GM23338 (cell line): Measurements from ENCODE around the gene GBE1. TPM values are rescaled to one million over a fixed set of nuclear protein-coding genes. Genes with fewer than 3 reads are reported as not detected.

Experiments used
- ATAC-seq: fragments of 200-7000 bp; cut with Tn5 transposase; 3 replicates; pipeline ENCODE4 v1.9.1; 2020
- DNase-seq: peaks from one replicate; pipeline ENCODE4 v3.0.0-alpha.2; 2015; ENCODE audit warnings: low spot score
- H2AFZ ChIP-seq: fragments of 200-600 bp; sonication (generic); 2 replicates; pipeline ENCODE4 v1.8.0; 2016; ENCODE audit warnings: antibody characterized with exemption, mild to moderate bottlenecking, moderate library complexity
- H3F3A ChIP-seq: fragments of 200-600 bp; sonication (generic); replicated peaks from 2 replicates; pipeline ENCODE4 v1.8.0; 2017; ENCODE audit warnings: antibody characterized with exemption, mixed run types, low read depth
- H3K27ac ChIP-seq: fragments of 200-600 bp; sonication (generic); 2 replicates; pipeline ENCODE4 v1.6.1; 2016; ENCODE audit warnings: low read depth
- H3K27me3 ChIP-seq: fragments of 200-600 bp; sonication (generic); 2 replicates; pipeline ENCODE4 v1.8.0; 2016; ENCODE audit warnings: mild to moderate bottlenecking, mixed run types, moderate library complexity; ENCODE audit not compliant: insufficient read depth
- H3K36me3 ChIP-seq: fragments of 200-600 bp; sonication (generic); 2 replicates; pipeline ENCODE4 v1.8.0; 2016; ENCODE audit warnings: mild to moderate bottlenecking; ENCODE audit not compliant: insufficient read depth
- H3K4me1 ChIP-seq: fragments of 200-600 bp; sonication (generic); 2 replicates; pipeline ENCODE4 v1.8.0; 2016; ENCODE audit warnings: mild to moderate bottlenecking, moderate library complexity; ENCODE audit not compliant: insufficient read depth
- H3K4me2 ChIP-seq: fragments of 200-600 bp; sonication (generic); 2 replicates; pipeline ENCODE4 v1.7.1; 2017; ENCODE audit warnings: mixed run types
- H3K4me3 ChIP-seq: fragments of 200-600 bp; sonication (generic); 2 replicates; pipeline ENCODE4 v1.6.1; 2016; ENCODE audit warnings: mixed run types
- H3K79me2 ChIP-seq: fragments of 200-600 bp; sonication (generic); replicated peaks from 2 replicates; pipeline ENCODE4 v1.8.0; 2017; ENCODE audit warnings: mild to moderate bottlenecking; ENCODE audit not compliant: insufficient read depth
- H3K9me2 ChIP-seq: fragments of 200-600 bp; sonication (generic); 2 replicates; pipeline ENCODE4 v1.8.0; 2017; ENCODE audit not compliant: insufficient read depth
- H4K20me1 ChIP-seq: fragments of 200-600 bp; sonication (generic); replicated peaks from 2 replicates; pipeline ENCODE4 v1.8.0; 2017; ENCODE audit warnings: mild to moderate bottlenecking; ENCODE audit not compliant: insufficient read depth
- H3K27ac Mint-ChIP-seq: 2 replicates; pipeline ENCODE4 v1.8.0; 2020; ENCODE audit warnings: inconsistent platforms, mild to moderate bottlenecking, moderate library complexity, mixed read lengths
- H3K27me3 Mint-ChIP-seq: 3 replicates; pipeline ENCODE4 v1.8.0; 2022; ENCODE audit warnings: low read depth, mild to moderate bottlenecking, moderate library complexity, mixed read lengths, inconsistent platforms; ENCODE audit not compliant: insufficient read depth, poor library complexity
- H3K36me3 Mint-ChIP-seq: 3 replicates; pipeline ENCODE4 v1.8.0; 2021; ENCODE audit warnings: low read depth, mild to moderate bottlenecking, inconsistent platforms, moderate library complexity, mixed read lengths
- H3K4me1 Mint-ChIP-seq: 3 replicates; pipeline ENCODE4 v1.8.0; 2020; ENCODE audit warnings: mild to moderate bottlenecking, inconsistent platforms, mixed read lengths
- H3K4me3 Mint-ChIP-seq: 3 replicates; pipeline ENCODE4 v1.8.0; 2021; ENCODE audit warnings: moderate library complexity, mild to moderate bottlenecking, inconsistent platforms, mixed read lengths
- H3K9me3 Mint-ChIP-seq: 3 replicates; pipeline ENCODE4 v1.8.0; 2020; ENCODE audit warnings: moderate library complexity, mild to moderate bottlenecking, inconsistent platforms, mixed read lengths
- CREB1 ChIP-seq: fragments of 250-450 bp; sonication (Bioruptor Pico); IDR thresholded peaks from 2 replicates; pipeline ENCODE4 v1.5.0; 2020; ENCODE audit warnings: low read depth, mild to moderate bottlenecking, moderate library complexity
- EZH2 ChIP-seq: fragments of 200-600 bp; sonication (generic); IDR thresholded peaks from one replicate; pipeline ENCODE4 v1.8.0; 2017; ENCODE audit warnings: antibody characterized with exemption, mild to moderate bottlenecking, low read depth; ENCODE audit not compliant: unreplicated experiment
- EZH2phosphoT487 ChIP-seq: fragments of 200-600 bp; sonication (generic); IDR thresholded peaks from one replicate; pipeline ENCODE4 v1.8.1; 2018; ENCODE audit warnings: antibody characterized with exemption; ENCODE audit not compliant: unreplicated experiment
- JUNB ChIP-seq: IDR thresholded peaks from one replicate; pipeline ENCODE4 v1.6.1; 2016; ENCODE audit warnings: antibody characterized with exemption; ENCODE audit not compliant: unreplicated experiment
- NANOG ChIP-seq: IDR thresholded peaks from 2 replicates; pipeline ENCODE4 v1.6.1; 2016; ENCODE audit warnings: antibody characterized with exemption, borderline replicate concordance
- POLR2AphosphoS5 ChIP-seq: IDR thresholded peaks from 2 replicates; pipeline ENCODE4 v1.6.1; 2016; ENCODE audit warnings: antibody characterized with exemption, low read depth
- STAT1 ChIP-seq: IDR thresholded peaks from one replicate; pipeline ENCODE4 v1.6.1; 2016; ENCODE audit warnings: antibody characterized with exemption; ENCODE audit not compliant: unreplicated experiment
- ZNF114 ChIP-seq: fragments of 250-450 bp; sonication (Bioruptor Pico); IDR thresholded peaks from 2 replicates; pipeline ENCODE4 v1.5.0; 2020; ENCODE audit warnings: mild to moderate bottlenecking, moderate library complexity
- ZNF331 ChIP-seq: fragments of 250-450 bp; sonication (Bioruptor Pico); IDR thresholded peaks from 2 replicates; pipeline ENCODE4 v1.5.0; 2020; ENCODE audit warnings: low read depth, mild to moderate bottlenecking, moderate library complexity
- polyA plus RNA-seq: library from polyadenylated mRNA; unstranded; fragments of >200 nt; fragmentation: Nextera tagmentation; extraction: Ambion mirVana; gene quantifications from 2 replicates; pipeline ENCODE4 v1.2.1, GENCODE V29; 2016
- total RNA-seq: library from RNA; depleted of rRNA; stranded (reverse); fragments of >200 nt; shearing (Covaris generic); gene quantifications from 2 replicates; pipeline ENCODE4 v1.2.3, GENCODE V29; 2014
- TF ChIP-seq, protein P1 (sequence below): IDR thresholded peaks from 2 replicates; pipeline ENCODE4 v1.6.1; 2016; ENCODE audit warnings: antibody characterized with exemption
- TF ChIP-seq, protein P2 (sequence below): IDR thresholded peaks from one replicate; pipeline ENCODE4 v1.6.1; 2018; ENCODE audit warnings: antibody characterized with exemption; ENCODE audit not compliant: unreplicated experiment
- TF ChIP-seq, protein P3 (sequence below), 2 experiments: fragments of 200-600 bp in 1 of 2; sonication (generic) in 1 of 2; conservative IDR thresholded peaks; 2 replicates each; pipeline versions ENCODE4 v1.5.1 to v1.6.1; 2016 to 2017; ENCODE audit warnings: antibody characterized with exemption in 2 of 2, low read depth in 2 of 2, mild to moderate bottlenecking in 2 of 2, moderate library complexity in 1 of 2
- TF ChIP-seq, protein P4 (sequence below): fragments of 250-450 bp; sonication (Bioruptor Pico); IDR thresholded peaks from 2 replicates; pipeline ENCODE4 v1.5.0; 2020; ENCODE audit warnings: mild to moderate bottlenecking, moderate library complexity

The GBE1 gene
- total and polyA plus RNA-seq, 2 experiments from 2014 or later, result 6.4 to 12.2 TPM

DNA sequence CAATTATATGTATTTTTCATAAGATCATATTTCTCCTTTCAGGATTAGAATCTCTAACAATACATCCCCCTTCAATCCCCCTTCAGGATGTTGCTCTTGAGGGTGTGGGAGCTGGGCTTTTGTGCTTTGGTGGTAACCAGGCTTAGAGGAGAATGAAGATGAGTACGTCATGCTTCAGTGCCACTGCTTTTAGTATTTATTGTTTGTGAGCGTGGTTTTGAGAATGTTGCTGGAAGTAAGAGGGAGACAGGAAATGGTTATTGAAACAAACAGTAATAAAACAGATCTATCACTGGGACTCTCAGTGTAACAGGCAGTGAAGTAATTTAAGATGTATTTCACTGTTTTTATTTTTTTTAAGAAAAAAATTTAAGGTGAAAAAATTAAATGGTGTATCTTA is 35.3 kb downstream of the GBE1 start:
- DNase-seq (no peak), ATAC-seq (no peak)
- H4K20me1 ChIP-seq, result no peaks in the 10 kb centered on the region
- no peak overlapping the region for H3K27ac ChIP-seq
- Mint-ChIP-seq H3K4me3 (no peak overlapping the region), H3K9me3 (no peaks in the 10 kb centered on the region), H3K4me1 (peaks cover 6% of the 10 kb centered on the region; the same call in 2 of the 3 replicates), H3K27me3 (no peaks in the 10 kb centered on the region), H3K36me3 (no peaks in the 10 kb centered on the region), H3K27ac (no peak overlapping the region)
- no peaks in the 10 kb centered on the region for H3K9me2 ChIP-seq
- no peak overlapping the region for H2AFZ ChIP-seq
- no peaks in the 10 kb centered on the region for H3F3A ChIP-seq
- H3K4me2 ChIP-seq, result no peak overlapping the region
- H3K4me3 ChIP-seq, result no peak overlapping the region
- H3K4me1 ChIP-seq, result no peaks in the 10 kb centered on the region
- no peaks in the 10 kb centered on the region for H3K79me2 ChIP-seq
- no peaks in the 10 kb centered on the region for H3K36me3 ChIP-seq
- H3K27me3 ChIP-seq, result no peaks in the 10 kb centered on the region
- TF ChIP-seq EZH2 (no peak), NANOG (no peak), EZH2phosphoT487 (no peak), ZNF114 (CRISPR knock-in tag) (no peak), JUNB (no peak), CREB1 (CRISPR knock-in tag) (no peak), STAT1 (no peak), POLR2AphosphoS5 (no peak), ZNF331 (CRISPR knock-in tag) (no peak)
- TF ChIP-seq, protein P1, sequence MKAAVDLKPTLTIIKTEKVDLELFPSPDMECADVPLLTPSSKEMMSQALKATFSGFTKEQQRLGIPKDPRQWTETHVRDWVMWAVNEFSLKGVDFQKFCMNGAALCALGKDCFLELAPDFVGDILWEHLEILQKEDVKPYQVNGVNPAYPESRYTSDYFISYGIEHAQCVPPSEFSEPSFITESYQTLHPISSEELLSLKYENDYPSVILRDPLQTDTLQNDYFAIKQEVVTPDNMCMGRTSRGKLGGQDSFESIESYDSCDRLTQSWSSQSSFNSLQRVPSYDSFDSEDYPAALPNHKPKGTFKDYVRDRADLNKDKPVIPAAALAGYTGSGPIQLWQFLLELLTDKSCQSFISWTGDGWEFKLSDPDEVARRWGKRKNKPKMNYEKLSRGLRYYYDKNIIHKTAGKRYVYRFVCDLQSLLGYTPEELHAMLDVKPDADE, result no peak
- TF ChIP-seq, protein P2, sequence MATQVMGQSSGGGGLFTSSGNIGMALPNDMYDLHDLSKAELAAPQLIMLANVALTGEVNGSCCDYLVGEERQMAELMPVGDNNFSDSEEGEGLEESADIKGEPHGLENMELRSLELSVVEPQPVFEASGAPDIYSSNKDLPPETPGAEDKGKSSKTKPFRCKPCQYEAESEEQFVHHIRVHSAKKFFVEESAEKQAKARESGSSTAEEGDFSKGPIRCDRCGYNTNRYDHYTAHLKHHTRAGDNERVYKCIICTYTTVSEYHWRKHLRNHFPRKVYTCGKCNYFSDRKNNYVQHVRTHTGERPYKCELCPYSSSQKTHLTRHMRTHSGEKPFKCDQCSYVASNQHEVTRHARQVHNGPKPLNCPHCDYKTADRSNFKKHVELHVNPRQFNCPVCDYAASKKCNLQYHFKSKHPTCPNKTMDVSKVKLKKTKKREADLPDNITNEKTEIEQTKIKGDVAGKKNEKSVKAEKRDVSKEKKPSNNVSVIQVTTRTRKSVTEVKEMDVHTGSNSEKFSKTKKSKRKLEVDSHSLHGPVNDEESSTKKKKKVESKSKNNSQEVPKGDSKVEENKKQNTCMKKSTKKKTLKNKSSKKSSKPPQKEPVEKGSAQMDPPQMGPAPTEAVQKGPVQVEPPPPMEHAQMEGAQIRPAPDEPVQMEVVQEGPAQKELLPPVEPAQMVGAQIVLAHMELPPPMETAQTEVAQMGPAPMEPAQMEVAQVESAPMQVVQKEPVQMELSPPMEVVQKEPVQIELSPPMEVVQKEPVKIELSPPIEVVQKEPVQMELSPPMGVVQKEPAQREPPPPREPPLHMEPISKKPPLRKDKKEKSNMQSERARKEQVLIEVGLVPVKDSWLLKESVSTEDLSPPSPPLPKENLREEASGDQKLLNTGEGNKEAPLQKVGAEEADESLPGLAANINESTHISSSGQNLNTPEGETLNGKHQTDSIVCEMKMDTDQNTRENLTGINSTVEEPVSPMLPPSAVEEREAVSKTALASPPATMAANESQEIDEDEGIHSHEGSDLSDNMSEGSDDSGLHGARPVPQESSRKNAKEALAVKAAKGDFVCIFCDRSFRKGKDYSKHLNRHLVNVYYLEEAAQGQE, result no peak
- TF ChIP-seq, protein P3, sequence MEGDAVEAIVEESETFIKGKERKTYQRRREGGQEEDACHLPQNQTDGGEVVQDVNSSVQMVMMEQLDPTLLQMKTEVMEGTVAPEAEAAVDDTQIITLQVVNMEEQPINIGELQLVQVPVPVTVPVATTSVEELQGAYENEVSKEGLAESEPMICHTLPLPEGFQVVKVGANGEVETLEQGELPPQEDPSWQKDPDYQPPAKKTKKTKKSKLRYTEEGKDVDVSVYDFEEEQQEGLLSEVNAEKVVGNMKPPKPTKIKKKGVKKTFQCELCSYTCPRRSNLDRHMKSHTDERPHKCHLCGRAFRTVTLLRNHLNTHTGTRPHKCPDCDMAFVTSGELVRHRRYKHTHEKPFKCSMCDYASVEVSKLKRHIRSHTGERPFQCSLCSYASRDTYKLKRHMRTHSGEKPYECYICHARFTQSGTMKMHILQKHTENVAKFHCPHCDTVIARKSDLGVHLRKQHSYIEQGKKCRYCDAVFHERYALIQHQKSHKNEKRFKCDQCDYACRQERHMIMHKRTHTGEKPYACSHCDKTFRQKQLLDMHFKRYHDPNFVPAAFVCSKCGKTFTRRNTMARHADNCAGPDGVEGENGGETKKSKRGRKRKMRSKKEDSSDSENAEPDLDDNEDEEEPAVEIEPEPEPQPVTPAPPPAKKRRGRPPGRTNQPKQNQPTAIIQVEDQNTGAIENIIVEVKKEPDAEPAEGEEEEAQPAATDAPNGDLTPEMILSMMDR (conservative IDR thresholded peaks at IDR 0.05; ENCODE audit: low read depth in 2 of 2), result no peak
- TF ChIP-seq, protein P4, sequence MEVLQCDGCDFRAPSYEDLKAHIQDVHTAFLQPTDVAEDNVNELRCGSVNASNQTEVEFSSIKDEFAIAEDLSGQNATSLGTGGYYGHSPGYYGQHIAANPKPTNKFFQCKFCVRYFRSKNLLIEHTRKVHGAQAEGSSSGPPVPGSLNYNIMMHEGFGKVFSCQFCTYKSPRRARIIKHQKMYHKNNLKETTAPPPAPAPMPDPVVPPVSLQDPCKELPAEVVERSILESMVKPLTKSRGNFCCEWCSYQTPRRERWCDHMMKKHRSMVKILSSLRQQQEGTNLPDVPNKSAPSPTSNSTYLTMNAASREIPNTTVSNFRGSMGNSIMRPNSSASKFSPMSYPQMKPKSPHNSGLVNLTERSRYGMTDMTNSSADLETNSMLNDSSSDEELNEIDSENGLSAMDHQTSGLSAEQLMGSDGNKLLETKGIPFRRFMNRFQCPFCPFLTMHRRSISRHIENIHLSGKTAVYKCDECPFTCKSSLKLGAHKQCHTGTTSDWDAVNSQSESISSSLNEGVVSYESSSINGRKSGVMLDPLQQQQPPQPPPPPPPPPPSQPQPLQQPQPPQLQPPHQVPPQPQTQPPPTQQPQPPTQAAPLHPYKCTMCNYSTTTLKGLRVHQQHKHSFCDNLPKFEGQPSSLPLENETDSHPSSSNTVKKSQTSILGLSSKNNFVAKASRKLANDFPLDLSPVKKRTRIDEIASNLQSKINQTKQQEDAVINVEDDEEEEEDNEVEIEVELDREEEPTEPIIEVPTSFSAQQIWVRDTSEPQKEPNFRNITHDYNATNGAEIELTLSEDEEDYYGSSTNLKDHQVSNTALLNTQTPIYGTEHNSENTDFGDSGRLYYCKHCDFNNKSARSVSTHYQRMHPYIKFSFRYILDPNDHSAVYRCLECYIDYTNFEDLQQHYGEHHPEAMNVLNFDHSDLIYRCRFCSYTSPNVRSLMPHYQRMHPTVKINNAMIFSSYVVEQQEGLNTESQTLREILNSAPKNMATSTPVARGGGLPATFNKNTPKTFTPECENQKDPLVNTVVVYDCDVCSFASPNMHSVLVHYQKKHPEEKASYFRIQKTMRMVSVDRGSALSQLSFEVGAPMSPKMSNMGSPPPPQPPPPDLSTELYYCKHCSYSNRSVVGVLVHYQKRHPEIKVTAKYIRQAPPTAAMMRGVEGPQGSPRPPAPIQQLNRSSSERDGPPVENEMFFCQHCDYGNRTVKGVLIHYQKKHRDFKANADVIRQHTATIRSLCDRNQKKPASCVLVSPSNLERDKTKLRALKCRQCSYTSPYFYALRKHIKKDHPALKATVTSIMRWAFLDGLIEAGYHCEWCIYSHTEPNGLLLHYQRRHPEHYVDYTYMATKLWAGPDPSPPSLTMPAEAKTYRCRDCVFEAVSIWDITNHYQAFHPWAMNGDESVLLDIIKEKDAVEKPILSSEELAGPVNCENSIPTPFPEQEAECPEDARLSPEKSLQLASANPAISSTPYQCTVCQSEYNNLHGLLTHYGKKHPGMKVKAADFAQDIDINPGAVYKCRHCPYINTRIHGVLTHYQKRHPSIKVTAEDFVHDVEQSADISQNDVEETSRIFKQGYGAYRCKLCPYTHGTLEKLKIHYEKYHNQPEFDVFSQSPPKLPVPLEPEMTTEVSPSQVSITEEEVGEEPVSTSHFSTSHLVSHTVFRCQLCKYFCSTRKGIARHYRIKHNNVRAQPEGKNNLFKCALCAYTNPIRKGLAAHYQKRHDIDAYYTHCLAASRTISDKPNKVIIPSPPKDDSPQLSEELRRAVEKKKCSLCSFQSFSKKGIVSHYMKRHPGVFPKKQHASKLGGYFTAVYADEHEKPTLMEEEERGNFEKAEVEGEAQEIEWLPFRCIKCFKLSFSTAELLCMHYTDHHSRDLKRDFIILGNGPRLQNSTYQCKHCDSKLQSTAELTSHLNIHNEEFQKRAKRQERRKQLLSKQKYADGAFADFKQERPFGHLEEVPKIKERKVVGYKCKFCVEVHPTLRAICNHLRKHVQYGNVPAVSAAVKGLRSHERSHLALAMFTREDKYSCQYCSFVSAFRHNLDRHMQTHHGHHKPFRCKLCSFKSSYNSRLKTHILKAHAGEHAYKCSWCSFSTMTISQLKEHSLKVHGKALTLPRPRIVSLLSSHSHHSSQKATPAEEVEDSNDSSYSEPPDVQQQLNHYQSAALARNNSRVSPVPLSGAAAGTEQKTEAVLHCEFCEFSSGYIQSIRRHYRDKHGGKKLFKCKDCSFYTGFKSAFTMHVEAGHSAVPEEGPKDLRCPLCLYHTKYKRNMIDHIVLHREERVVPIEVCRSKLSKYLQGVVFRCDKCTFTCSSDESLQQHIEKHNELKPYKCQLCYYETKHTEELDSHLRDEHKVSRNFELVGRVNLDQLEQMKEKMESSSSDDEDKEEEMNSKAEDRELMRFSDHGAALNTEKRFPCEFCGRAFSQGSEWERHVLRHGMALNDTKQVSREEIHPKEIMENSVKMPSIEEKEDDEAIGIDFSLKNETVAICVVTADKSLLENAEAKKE (CRISPR knock-in tag), result no peak
